Esophagus muscularis mucosa (tissue), 3 donors: ENCODE data around the gene RNH1.

Source experiments
- POLR2AphosphoS5 ChIP-seq, 2 donors: sonication (generic); formaldehyde crosslinking; IDR thresholded peaks; one replicate each; pipeline ENCODE4 v1.6.1; 2017; ENCODE audit warnings: antibody characterized with exemption in 2 of 2
- TF ChIP-seq, protein P1 (sequence below), 3 experiments: fragments of 200-600 bp in 2 of 3; fragments of 450-650 bp in 1 of 3; sonication (generic) in 2 of 3; IDR thresholded peaks; one replicate each; pipeline ENCODE4 v1.5.1; 2017 to 2019; ENCODE audit warnings: antibody characterized with exemption in 3 of 3, mild to moderate bottlenecking in 2 of 3, moderate library complexity in 1 of 3

DNA sequence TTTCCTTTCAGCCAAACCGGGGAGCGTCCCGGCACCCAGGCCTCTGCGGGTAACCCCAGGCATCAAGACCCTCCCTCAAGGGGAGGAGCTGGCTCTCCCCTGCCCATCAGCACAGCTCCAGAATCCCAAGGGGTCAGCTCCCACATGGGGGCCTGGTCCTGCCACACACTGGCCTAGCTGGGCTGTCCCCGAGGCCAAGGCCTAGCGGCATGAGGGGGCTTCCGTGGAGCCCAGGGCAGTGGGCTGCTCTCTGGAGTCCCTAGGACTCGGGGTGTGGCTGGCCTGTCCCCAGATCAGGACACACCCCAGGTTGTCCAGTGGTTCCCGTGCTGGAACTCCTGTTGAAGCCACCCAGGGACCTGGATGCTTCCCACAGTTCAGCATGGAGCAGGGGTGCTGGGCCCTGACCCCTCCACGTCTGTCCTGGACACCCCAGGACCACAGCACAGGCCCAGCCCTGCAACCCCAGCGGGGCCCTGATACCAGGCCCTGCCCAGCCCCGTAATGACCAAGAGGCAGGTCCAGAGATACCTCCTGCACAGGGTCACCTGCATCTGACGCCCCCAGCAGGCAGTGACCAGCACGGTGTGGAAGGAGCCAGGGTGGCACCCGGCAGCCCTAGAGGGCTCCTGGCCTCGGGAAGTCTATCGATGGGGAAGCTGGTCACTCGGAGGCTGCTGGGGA, 22.8 kb upstream of the RNH1 start:
- TF ChIP-seq, protein P1, sequence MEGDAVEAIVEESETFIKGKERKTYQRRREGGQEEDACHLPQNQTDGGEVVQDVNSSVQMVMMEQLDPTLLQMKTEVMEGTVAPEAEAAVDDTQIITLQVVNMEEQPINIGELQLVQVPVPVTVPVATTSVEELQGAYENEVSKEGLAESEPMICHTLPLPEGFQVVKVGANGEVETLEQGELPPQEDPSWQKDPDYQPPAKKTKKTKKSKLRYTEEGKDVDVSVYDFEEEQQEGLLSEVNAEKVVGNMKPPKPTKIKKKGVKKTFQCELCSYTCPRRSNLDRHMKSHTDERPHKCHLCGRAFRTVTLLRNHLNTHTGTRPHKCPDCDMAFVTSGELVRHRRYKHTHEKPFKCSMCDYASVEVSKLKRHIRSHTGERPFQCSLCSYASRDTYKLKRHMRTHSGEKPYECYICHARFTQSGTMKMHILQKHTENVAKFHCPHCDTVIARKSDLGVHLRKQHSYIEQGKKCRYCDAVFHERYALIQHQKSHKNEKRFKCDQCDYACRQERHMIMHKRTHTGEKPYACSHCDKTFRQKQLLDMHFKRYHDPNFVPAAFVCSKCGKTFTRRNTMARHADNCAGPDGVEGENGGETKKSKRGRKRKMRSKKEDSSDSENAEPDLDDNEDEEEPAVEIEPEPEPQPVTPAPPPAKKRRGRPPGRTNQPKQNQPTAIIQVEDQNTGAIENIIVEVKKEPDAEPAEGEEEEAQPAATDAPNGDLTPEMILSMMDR (IDR thresholded peaks at IDR 0.05) = no peak
- TF ChIP-seq POLR2AphosphoS5 (IDR thresholded peaks at IDR 0.05) = no peak
